Measurements from ENCODE around the gene PAQR5. TPM values are rescaled to one million over a fixed set of nuclear protein-coding genes. Genes with fewer than 3 reads are reported as not detected.

The PAQR5 gene
- total and polyA plus RNA-seq, 2 donors (not counting 3 experiments of a cell fraction or from before 2014, with no cell fraction given): 0.08 to 0.09 TPM

DNA sequence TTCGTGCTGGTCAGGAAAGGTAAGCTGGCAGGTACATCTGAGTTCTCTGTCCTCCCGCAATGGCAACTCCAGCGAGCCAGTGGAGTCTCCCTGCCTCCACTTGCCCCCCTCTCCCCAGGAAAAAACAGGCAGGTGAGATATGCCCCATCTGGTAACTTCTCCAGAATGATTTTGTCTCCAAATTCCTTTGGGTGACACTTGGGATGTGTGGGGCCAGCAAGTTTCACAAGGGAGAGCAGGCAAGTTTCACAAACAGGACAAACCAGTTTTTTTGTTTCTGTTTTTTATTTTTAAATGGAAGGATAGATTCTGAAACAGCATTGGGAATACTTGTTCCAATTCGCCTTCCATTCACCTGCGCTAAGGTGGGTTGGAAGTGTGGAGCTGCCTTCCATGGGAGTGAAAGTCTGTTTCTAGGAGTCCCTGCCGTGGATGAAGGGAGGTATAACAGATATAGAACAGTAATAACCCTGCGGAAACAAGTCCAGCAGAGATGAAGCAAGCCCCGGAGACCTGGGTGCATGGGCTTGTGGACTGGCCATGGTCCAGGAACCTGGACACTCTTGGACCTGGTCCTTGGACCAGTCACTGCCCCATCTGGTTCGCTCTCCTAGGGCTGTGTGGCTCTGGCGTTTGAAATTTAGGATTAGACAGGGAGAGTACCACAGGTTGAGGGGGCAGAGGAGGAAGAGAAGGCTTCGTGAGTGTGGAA lies 92.5 kb downstream of the PAQR5 start:
- no peaks in the 10 kb centered on the region for H3K36me3 ChIP-seq (ENCODE audit: control insufficient read depth in 2 of 2, extremely low read depth in 1 of 2, insufficient read depth in 2 of 2, low read length in 2 of 2)
- TF ChIP-seq FOS (IDR thresholded peaks at IDR 0.05; ENCODE audit: borderline replicate concordance, insufficient read depth, low read length) (no peak), JUN (IDR thresholded peaks at IDR 0.05; ENCODE audit: borderline replicate concordance, insufficient read depth, insufficient read length, low read depth) (no peak), GATA2 (IDR thresholded peaks at IDR 0.05; ENCODE audit: insufficient read depth, insufficient read length, low read depth, low read length) (no peak), POLR2AphosphoS5 (IDR thresholded peaks at IDR 0.05; ENCODE audit: insufficient read depth, low read depth, low read length) (no peak), EZH2 (IDR thresholded peaks at IDR 0.05; ENCODE audit: borderline replicate concordance, low read depth, low read length, severe bottlenecking) (no peak), MYC (IDR thresholded peaks at IDR 0.05; ENCODE audit: low read depth, low read length) (no peak), MAX (IDR thresholded peaks at IDR 0.05; ENCODE audit: insufficient read depth, insufficient read length) (no peak), POLR2A (IDR thresholded peaks at IDR 0.05; ENCODE audit: low read depth, low read length) (no peak)
- TF ChIP-seq, protein P1, sequence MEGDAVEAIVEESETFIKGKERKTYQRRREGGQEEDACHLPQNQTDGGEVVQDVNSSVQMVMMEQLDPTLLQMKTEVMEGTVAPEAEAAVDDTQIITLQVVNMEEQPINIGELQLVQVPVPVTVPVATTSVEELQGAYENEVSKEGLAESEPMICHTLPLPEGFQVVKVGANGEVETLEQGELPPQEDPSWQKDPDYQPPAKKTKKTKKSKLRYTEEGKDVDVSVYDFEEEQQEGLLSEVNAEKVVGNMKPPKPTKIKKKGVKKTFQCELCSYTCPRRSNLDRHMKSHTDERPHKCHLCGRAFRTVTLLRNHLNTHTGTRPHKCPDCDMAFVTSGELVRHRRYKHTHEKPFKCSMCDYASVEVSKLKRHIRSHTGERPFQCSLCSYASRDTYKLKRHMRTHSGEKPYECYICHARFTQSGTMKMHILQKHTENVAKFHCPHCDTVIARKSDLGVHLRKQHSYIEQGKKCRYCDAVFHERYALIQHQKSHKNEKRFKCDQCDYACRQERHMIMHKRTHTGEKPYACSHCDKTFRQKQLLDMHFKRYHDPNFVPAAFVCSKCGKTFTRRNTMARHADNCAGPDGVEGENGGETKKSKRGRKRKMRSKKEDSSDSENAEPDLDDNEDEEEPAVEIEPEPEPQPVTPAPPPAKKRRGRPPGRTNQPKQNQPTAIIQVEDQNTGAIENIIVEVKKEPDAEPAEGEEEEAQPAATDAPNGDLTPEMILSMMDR (IDR thresholded peaks at IDR 0.05; ENCODE audit: extremely low read depth in 1 of 2, insufficient read depth in 1 of 2, low read depth in 1 of 2, low read length in 2 of 2): no peak
- peaks cover 7% of the 10 kb centered on the region for H3K4me1 ChIP-seq (ENCODE audit: control insufficient read depth, extremely low read depth, insufficient read depth, low read length)
- no peaks in the 10 kb centered on the region for H4K20me1 ChIP-seq (replicated peaks; ENCODE audit: control insufficient read depth, extremely low read depth, insufficient read depth, low read length)
- FAIRE-seq: no peak
- POLR2A ChIA-PET: no interaction called here
- H3K9me1 ChIP-seq (replicated peaks; ENCODE audit: control insufficient read depth, extremely low read depth, insufficient read depth, low read length): no peaks in the 10 kb centered on the region
- no peak overlapping the region for H3K4me2 ChIP-seq (ENCODE audit: insufficient read depth, low read length)
- H3K4me3 ChIP-seq (replicated peaks in 1 of 3; ENCODE audit: insufficient read depth in 1 of 3, low read depth in 1 of 3, low read length in 3 of 3): no peak overlapping the region
- no peaks in the 10 kb centered on the region for H3K79me2 ChIP-seq (ENCODE audit: control insufficient read depth, insufficient read depth, low read length)
- no peaks in the 10 kb centered on the region for H3K27me3 ChIP-seq (ENCODE audit: control insufficient read depth in 2 of 2, insufficient read depth in 2 of 2, low read length in 2 of 2)
- no peak overlapping the region for H3K9ac ChIP-seq (replicated peaks; ENCODE audit: extremely low read depth, insufficient read depth, low read length)
- intact Hi-C loops (cut with micrococcal nuclease) (no loop called here), dilution Hi-C loops (cut with MboI; ENCODE audit: extremely low pct_ligation_motif_present, low sequenced_read_pairs) (no loop called here)
- BruUV-seq (replicated peaks): no TSS peak
- H3K9me3 ChIP-seq (replicated peaks; ENCODE audit: control insufficient read depth, insufficient read depth, low read length): no peaks in the 10 kb centered on the region
- H3K27ac ChIP-seq (ENCODE audit: insufficient read depth, low read depth, low read length): no peak overlapping the region
- no peak overlapping the region for H2AFZ ChIP-seq (ENCODE audit: low read depth, low read length)
- CTCF ChIA-PET: interaction anchor here (0.7 to 1.2 kb wide), 3 partner anchors 122 to 332 kb away, joined by 3 read pairs; no protein-coding TSS in a partner anchor
- no peak for DNase-seq (ENCODE audit: low read depth, low spot score)

Data from endothelial cell of umbilical vein (primary cell).